NOMO-1 treated with DMSO at 0.1 percent for 48 hours (cell line): Measurements from ENCODE around the gene SNCAIP.
"Not testable (repeated sequence)": the region's sequence is repeated elsewhere in the genome, so short reads cannot be mapped to it uniquely, and the experiment has no call there.

Experiments used
- DNase-seq: peaks from one replicate; lab custom pipeline; 2025; ENCODE audit not compliant: unreplicated experiment; lab: John Stamatoyannopoulos, UW

SNCAIP gene

DNA sequence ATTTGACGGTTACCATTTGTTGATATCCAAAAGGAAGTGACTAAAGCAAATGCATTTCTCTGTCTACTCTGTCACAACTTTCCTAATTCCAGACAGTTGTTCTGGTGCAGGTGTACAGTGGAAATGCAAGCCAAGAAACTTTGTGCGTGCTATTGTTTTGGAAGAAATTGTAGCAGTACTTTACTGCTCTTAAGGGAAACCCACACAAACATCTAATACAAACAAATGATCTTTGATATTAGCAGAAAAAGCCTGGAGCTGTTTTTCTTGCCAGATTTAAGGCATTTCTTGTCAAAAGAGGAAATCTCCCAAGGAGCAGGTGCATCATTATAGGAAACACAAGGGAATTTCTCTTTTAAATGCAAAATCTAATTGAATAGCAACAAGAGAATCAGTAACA lies 2.0 kb downstream of the SNCAIP start:
- no peak for DNase-seq

DNA sequence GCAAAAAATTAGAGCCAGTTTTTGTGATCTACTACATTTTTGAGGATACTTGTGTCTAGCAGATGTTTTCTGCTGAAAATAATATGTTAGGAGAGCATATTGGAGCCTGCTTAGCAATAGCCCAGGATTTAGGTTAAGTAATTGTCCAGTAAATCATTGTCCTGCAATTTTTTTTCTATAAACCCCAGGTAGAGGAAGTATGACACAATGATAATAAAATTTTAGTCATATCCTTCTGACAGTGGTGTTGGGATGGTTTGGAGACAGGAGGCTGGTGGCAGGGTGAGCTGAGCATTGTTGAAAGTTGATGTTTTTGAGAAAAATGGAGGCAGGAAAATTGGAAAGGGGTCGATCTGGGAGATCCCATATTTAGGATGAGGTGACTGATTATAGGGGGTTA lies 3.5 kb downstream of the SNCAIP start:
- no peak for DNase-seq

DNA sequence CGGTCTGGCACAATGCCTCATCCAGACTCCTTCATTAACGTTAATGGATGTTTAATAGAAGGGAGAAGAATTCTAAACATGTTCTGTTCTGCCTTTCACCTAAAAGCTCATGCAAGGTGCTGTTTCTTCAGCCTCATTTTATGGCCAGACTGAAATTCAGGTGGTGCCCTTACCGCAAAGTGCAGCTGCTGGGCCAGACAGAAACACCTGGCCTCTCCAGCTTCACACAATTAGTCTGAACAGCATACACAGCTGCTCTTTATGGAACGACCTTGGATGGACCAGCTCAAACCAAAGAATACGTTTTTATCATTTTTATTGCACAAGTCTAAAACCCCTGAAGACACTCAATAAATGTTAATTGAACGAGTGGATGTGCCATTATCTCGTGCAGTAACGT lies 4.6 kb downstream of the SNCAIP start:
- no peak for DNase-seq

DNA sequence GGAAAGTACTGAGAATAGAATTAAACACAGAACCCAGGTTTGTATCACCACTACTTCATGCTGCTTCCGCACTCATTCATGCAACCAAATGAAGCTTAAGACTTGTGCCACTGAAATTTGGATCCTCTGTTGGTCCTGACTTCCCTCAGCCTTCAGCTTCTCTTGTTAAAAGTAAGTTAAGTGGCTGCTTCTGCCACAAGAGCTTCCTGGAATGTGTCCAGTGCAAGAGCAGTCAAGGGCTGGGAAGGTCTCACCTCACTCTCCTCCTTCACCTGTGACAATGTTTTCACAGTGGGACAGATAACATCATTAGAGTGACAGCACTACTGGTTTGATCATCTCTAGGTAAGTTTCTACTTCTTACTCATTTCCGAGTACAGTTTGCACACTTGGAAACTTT lies 7.9 kb downstream of the SNCAIP start:
- no peak for DNase-seq

DNA sequence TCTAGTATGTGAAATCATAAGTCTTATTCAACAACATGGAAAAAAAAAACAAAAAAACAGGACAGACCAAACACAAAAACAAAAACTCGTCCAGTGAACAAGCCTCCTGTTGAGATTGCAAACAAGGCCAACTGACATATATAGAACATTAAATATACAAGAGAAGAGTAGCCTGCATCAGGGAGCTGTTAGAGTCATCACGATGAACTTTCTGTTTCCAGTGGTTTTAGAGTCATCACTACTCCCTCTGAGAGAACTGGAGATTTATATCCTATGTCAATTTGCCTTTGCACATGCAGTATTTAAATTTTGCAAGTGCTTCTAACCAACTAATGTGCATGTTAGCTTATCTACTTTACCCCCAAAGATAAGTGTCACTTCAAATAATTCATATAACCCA lies 9.9 kb downstream of the SNCAIP start:
- no peak for DNase-seq

DNA sequence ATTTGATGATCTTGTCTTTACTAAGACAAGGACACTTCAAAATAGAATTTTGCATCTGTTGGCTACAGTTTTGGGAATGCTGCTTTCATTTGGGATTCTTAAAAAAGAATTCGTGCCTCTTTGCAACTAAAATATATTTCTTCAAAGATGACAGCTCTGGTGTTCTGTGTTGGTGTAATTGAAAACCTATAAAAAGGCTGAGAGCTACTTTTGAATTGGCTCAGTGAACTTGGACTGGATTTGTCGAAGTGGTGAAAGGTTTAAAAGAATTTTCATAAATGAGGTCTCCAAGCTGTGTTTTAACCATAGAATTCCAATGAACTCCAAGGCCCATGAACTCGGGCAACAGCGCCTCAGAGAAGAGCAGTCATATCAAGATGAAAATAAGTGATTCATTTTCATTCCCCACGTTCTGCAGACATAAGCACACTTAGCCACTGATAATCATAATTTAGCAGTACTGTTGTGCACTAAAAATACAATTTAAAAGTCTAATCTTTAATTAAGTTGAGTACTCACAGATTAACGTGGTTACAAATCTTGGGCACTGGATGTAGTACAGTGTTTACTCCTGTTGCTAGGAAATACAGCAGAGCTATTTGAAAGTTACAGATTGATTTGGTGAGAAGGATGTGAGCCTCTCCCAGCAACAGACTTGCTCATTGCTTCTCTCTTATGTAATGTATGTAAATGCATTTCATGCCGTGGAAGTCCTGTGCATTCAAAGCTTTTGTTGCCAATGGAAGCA lies 10.9 kb downstream of the SNCAIP start:
- DNase-seq, result no peak

DNA sequence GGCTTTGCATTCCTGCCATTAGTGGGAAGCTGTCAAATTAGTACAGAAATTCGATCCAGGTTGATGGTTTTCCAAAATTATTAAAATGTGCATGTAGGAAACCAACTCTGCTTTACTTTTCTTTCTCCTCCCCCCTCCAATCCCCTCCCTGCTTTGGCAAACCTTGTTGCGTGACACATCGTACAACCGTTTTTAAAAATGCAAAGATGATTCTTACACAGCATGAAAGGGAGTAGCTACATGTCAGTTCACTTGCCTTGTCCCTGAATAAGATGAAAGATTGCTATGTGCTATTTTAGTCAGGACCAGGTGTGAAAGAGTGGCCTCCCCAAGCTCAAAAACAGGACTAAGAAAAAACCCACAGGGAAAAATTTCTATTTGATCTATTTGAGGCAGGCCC lies 11.7 kb downstream of the SNCAIP start:
- DNase-seq, result no peak

DNA sequence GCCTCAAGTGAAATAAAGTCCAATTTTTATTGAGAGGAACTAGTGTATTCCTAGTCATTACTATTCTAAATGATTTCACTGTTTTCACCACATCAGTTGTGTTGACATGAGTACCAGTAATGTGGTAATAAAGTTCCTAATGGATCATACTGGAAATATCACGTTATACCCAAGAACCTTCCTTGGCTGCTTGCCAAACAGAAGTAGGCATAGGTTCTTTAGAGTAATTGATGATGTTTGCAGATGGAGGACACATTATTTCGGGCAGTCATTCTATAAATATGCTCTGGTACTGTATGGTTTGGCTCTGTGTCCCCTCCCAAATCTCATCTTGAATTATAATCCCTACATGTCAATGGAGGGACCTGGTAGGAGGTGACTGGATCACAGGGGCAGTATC lies 15.1 kb downstream of the SNCAIP start:
- no peak for DNase-seq

DNA sequence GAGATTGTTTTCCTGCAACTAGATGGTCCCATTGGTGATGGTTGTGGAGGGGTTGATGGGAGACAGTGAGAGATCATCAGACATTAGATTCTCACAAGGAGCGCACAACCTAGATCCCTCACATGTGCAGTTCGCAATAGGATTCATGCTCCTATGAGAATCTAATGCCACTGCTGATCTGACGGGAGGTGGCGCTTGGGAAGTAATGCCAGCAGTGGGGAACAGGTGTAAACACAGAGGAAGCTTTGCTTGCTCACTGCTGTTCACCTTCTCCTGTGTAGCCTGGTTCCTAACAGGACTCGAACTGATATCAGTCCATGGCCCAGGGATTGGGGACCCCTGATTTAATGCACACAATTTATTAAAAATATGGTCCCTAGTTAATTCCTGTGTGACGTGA lies 18.8 kb downstream of the SNCAIP start:
- no peak for DNase-seq

DNA sequence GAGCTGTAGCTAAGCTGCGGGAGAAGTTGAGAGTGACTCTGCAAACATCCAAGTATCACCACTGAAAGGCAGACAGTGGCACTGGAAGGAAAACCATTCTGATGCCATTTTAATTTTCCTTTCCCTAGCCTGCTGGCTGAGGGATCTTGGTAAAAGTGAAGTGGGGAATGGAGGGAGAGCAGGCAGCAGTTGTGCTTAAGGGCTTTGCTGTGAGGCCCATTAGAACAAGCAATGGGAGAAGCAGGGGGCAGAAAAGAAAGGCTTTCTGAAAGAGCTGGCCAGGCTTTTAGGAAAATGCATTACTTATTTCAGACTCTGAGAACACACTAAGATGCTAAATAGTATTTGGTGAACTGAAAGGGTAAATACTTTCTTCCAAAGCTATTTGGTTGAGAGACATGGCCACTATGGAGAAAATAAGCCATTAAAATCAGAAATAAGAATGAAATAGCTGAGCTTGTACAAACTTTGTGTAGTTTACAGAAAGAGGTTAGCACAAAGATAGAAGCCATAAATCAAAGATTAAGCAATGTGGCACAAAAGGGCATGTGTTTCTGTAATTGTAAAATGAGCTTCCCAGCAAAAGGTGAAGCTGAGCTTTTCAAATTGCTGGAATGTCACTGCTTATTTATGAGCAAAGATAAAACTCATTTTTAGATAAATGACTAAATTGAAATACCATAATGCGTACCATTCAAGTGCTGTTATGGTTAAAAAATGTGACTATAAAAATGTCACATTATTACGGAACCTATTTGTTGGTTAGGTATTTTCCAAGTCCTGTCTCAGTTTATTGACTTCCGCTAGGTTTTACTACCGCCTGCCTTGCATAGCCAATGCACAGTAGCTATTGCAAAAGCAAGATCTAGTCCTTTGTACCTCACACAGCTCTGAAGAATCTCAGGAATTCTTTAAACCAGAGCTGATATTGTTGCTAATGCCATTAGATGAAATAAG lies 20.8 kb downstream of the SNCAIP start:
- peak; percentile 66 for DNase-seq

DNA sequence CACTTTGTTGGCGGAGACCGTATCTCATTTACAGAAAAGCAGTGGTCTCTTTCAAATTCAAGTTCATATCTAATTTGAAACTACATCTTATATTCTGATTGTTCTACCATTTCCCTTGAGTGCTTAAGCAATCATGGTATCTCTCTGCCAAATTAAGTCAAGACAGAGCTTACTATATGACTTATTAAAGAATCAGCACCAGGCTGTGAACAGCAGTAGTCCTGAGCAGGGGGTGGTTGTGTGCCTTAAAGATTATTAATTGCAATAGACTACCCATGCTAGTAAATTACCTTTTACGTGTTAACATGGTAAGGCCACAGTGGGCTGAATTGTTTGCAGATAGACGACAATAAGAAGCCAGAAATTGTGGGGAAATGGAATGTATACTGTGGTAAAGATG lies 21.5 kb downstream of the SNCAIP start:
- no peak for DNase-seq

DNA sequence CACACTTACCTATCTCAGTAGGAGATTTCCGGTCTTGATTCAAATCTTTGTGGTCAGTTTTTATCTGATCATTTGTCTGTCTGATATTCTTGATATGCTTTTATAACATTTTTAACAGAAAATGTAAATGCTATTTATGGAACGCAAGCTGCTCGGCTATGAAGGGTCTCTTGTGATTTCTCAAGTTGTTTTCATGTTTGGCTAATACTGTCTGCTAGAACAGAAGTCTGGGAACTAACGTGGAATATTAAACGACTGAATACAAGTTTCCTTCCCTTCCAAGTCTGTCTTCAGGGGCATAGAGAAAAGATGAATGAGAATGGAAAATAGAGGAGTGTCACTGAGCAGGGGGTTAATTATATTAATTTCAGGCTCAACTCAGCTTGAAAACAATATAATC lies 27.6 kb downstream of the SNCAIP start:
- no peak for DNase-seq

DNA sequence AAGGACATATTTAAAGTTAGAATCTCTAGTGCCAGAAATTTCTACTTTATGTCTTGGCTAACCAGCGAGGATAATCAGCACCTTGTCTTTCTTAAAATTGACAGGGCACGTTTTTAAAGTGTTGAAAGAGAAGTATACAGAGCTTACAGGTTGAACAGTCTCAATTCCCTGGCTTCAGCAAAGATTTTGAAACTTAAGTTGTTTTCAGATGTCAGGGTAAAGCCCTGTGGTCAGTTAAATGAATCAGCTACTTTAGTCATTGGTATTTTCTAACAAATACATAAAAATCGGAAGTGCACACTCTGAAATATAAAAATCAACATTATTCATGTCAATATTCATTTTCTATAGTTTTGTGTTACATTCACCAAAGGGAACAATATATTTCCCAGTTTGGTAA lies 29.1 kb downstream of the SNCAIP start:
- peak; percentile 4 for DNase-seq

DNA sequence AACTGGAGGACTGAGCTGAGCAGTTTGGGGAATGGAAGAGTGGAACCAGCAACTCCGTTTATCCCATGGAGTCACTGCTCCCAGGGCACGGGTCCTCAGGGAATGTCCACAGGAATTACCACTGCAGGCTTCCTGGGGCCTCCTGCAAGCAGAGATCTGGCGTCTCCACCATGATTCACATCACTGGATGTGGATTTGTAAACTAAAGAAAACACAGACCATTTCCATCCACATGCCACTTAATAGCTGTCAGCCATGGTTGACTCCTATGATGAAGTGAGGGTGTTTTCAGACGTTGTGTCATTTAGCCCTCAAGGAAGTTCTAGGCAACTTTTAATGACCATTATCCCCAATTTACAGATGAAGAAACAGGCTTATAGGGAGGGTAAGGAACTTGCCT lies 30.2 kb downstream of the SNCAIP start:
- no peak for DNase-seq

DNA sequence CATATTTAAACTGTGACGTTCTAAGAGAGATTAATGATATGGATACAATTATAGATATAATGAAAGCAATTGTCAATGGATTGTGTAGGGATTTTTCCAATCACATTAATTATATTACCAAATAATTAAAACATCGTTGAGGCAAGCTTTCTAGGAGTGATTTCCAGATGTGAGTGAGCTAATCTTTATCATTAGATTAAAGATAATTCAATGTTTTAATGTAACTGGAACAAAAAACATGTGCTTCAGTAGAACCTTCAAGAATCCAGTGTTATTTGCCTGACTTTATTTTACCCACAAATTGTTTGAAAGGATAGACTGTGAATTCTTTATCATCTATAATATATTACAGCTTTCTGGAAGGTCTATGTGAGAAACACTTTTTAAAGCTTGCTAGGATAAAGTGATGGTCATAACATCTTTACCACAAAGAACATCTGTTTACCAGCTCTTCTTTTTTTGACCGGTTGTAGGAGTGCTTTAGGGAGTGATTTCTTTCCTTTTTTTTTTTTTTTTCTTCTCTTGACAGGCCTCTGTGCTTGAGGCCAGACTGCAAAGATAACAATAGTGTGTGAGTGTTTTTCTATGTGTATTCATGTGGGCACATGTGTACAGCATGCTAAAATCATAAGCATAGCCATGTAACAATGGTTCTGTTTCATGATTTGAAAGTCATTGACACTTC lies 35.0 kb downstream of the SNCAIP start:
- no peak for DNase-seq

DNA sequence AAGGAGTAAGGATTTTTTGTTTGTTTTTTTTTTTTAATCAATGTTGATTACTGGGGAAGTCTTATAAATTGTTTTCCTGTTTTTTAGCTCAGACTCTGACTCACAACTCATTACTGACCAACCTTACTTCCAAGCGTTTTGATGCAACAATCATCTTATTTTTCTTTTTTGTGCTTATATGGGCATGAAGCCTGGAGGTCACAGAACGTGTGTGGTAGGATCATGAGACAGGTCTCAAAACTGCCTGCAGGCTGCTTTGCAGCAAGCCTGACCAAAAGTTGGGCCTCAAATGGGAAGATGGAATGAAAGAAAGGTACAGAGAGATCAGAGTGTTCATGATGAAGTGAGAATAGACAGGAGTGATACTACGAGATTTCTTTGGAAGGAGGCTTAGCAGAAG lies 38.5 kb downstream of the SNCAIP start:
- DNase-seq, result no peak

DNA sequence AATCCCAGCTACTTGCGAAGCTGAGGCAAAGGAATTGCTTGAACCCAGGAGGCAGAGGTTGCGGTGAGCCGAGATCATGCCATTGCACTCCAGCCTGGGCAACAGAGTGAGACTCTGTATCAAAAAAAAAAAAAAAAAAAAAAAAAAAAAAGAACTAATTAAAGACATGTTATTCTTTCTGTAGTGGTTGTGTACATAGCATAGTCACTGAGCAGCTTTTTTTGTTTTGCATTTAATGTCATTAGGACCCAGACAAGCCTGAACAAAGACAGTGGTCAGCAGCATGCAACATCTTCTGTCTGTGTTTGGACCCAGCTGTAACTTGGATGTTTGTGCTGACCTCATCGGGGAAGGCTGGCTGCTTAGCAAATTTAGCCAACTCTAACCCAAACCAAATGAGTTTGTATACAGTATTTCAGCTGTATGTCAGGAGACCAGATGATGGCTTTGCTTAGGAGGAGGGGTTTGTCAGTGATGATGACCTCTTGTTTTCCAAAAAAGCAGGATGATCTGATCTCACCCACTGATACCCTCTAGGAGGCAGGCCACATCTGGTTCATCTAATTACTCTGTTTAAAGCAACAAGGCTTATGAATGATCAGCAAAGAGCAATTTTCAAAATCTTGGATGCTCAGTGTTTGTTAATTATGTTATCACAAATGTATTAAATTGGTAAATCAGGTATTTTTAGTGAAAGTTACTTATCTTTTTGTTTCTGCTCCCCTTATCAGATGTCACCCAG lies 39.5 kb downstream of the SNCAIP start:
- DNase-seq, result no peak

DNA sequence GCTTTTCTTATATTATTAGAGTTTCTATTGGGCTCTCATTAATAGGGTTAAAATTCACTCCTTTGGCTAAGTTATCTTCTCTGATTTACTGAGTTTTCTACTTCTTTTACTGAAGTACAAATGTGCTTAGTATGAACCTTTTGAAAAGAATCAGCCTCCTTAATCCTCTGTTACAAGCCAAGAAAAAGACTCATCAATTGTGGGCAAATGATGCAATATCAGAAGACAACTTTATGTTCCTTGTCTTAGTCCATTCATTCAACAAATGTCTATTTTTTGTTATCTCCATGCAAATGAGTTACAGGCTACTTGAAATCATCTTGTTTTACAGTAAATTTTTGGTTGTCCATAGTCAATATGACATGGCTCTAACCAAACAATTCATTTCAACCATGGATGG lies 40.3 kb downstream of the SNCAIP start:
- peak; percentile 17 for DNase-seq

DNA sequence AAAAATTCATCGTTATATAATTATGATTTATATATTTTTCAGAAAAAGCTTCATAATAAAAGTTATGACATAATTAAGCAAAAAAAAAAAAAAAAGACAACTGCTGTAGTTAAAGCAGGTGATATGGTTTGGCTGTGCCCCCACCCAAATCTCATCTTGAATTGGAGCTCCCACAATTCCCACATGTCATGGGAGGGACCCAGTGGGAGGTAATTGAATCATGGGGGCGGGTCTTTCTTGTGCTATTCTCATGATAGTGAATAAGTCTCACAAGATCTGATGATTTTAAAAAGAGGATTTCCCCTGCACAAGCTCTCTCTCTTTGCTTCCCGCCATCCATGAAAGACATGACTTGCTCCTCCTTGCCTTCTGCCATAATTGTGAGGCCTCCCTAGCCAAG lies 41.3 kb downstream of the SNCAIP start:
- DNase-seq, result not testable (repeated sequence)

DNA sequence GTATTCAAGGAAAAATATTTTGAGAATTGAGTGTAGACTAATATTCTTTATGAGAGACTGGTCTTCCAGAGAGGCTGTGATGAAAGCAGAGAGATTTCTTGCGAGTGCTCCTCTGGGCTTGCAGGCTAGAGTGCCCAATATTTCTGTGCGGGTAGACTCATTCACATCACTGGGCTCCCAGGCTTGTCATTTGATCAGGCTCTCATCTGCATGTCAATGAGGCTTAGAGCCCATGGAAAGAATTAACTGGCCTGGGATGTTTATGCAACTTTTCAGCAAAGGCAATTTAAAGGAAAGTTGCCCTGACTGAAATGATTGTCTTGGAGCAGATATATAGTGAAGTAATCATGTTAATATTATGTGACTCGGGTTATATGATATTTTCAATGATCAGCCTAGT lies 42.3 kb downstream of the SNCAIP start:
- DNase-seq, result no peak

DNA sequence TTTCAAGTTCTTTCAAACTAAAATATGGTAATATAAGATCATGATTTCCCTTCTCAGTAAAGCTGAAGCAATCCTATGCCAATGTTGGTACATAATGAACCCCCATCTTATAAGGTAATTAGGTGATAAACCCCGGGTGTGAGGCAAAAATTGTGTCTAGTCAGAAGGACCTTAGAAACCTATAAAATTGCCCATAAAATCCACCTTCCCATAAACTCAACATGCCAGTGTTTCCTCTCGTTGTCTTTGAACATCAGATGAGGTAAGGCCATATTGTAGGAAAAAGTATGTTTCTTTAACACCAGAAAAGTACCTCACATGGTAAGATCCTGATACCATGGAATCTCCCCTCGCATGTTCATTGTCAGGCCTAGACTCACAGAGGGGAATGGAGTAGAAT lies 43.3 kb downstream of the SNCAIP start:
- DNase-seq, result no peak
